Activated naive CD4-positive, alpha-beta T cell treated with anti-CD3 and anti-CD28 coated beads for 36 hours (primary cell): ENCODE measurements around the gene PGAM1. TPM values are rescaled to one million over a fixed set of nuclear protein-coding genes. Genes with fewer than 3 reads are reported as not detected.
"Not testable (repeated sequence)": the region's sequence is repeated elsewhere in the genome, so short reads cannot be mapped to it uniquely, and the experiment has no call there.

Source experiments
- CTCF ChIA-PET: fragments of 350-600 bp; sonication (Branson Sonifier 250); formaldehyde crosslinking; loops from one replicate; lab custom pipeline; 2021; ENCODE audit warnings: antibody characterized with exemption; lab: Charles Lee
- DNase-seq: peaks from one replicate; pipeline ENCODE4 v3.0.0-alpha.2; 2020
- H3K27ac Mint-ChIP-seq: one replicate; pipeline ENCODE4 v1.8.0; 2021; ENCODE audit warnings: mild to moderate bottlenecking, mixed read lengths
- H3K27me3 Mint-ChIP-seq: one replicate; pipeline ENCODE4 v1.8.0; 2021; ENCODE audit warnings: low read depth, mixed read lengths
- H3K36me3 Mint-ChIP-seq: one replicate; pipeline ENCODE4 v1.8.0; 2021; ENCODE audit warnings: low read depth, mixed read lengths
- H3K4me1 Mint-ChIP-seq: one replicate; pipeline ENCODE4 v1.8.0; 2021; ENCODE audit warnings: low read depth, mixed read lengths
- H3K4me3 Mint-ChIP-seq: one replicate; pipeline ENCODE4 v1.8.0; 2021; ENCODE audit warnings: mild to moderate bottlenecking, moderate library complexity, mixed read lengths
- H3K9me3 Mint-ChIP-seq: one replicate; pipeline ENCODE4 v1.8.0; 2021; ENCODE audit warnings: mixed read lengths
- intact Hi-C: fragments of 100-400 bp; cut with micrococcal nuclease; formaldehyde crosslinking; loops from one replicate; pipeline ENCODE4 v1.15.1; 2023
- total RNA-seq, 2 experiments: library from RNA; stranded (reverse); gene quantifications; one replicate each; pipeline ENCODE4 v1.2.3, GENCODE V29; 2021

Gene PGAM1
- total RNA-seq, 2 experiments from 2014 or later, result 1,371 to 1,393 TPM

DNA sequence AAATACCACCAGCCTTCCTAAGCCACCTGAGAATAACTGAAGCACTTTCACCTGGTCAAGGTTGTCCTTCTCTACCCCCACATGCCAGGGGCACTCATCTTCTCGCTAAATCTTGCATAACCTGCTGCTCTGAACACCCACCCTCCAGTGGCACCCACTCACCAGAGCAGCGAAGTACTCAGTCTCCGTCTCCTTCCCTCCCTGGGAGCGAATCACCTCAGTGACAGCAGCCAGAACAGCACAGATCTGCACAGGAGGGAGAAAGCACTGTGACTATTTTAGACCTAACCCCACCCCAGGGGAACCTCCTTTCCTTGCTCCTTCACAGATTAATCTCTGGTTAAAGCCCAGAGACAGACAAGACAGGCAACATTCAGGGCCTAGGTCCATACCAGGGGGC, 29.9 kb upstream of the PGAM1 start:
- H3K4me1 Mint-ChIP-seq, result peaks cover 11% of the 10 kb centered on the region
- intact Hi-C loops, result no loop called here
- no peaks in the 10 kb centered on the region for H3K9me3 Mint-ChIP-seq
- no peak overlapping the region for H3K4me3 Mint-ChIP-seq
- peaks cover 20% of the 10 kb centered on the region for H3K36me3 Mint-ChIP-seq
- no peaks in the 10 kb centered on the region for H3K27me3 Mint-ChIP-seq
- CTCF ChIA-PET, result no interaction called here
- H3K27ac Mint-ChIP-seq, result no peak overlapping the region
- DNase-seq, result no peak

DNA sequence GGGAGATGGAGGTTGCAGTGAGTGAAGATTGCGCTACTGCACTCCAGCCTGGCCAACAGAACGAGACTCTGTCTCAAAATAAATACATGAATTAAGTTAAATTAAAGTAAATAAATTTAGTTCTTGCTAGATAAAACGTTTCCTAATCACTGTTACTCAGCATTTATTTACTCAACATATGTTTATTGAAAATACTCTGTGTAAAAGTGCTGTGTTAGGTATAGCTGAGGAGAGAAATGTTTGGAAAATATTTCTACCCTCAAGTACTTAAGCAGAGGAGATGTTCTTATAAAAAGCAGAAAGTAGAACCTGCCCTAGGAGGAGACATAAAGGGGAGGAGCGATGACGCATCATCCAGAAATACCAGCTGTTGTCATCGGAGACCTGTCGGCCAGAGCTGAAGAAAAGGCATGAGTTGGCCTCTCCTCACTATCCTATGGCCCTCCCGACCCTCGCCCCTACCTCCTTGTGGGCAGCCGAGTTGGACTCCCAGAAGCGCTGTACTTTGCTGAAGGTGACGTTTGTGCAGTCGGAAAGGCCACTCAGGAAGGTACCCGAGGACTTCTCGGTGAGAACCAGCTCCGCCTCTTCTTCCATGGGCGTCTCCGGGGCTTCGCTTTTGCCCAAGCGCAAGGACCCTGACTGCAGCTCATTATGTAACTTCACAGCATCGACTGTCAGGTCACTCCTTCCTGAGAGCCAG, 26.0 kb upstream of the PGAM1 start:
- CTCF ChIA-PET, result interaction anchor here (0.5 to 5.4 kb wide), 7 partner anchors 8 to 189 kb away, joined by 3 to 29 read pairs (median 6); no protein-coding TSS in a partner anchor
- DNase-seq, result peak; percentile 51

DNA sequence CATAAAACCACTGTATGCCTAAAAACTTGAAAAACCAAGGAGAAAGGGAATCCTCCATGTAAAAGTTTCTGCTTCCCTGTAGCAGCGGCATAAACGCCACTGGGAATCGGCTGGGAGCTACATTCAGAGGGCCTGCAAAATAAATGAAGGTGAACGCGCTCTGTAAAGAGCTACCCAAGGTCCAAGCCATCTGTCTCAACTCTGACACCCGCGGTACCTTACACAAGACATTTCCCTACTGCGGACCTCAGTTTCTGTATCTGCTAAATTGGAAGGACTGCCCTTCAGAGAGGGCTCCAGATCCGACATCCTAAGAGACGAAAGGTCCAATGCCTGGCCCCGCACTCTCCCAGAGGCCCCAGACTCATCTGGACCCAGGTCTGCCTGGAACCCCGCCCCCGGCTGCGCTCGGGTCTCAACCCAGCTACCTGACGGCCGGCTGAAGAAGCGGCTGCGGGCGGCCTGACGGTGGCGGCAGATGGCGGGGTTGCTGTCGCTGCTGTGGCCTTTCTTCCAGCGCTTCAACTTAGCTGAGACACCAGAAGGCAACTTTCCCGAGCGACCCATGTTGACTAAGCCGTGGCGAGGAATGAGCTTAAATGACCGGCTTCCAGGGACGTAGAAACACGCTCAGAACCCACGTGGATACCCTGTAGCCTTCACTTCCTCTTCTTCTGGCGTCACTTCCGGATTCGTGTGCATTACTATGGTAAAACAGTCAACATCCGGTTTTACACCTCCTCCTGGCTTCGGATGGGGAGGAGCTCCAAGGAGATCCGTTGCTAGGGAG, 25.1 kb upstream of the PGAM1 start, which contains the start of gene RRP12:
TSS of gene RRP12 (minus strand) at position 676 of the 790 bp plus-strand sequence. CDS start at position 567, 109 bp downstream.
- CTCF ChIA-PET, result interaction anchor here (0.6 to 5.4 kb wide), 11 partner anchors 9 to 122 kb away, joined by 3 to 29 read pairs (median 4); no protein-coding TSS in a partner anchor
- intact Hi-C loops, result loop anchor here (1.0 to 5.0 kb wide), 8 partner anchors 13 to 336 kb away; partner anchors contain the start of genes ARHGAP19, EXOSC1, FRAT2 and MMS19
- Mint-ChIP-seq H3K27ac (peak within 1 kb of the TSS; percentile 83), H3K27me3 (no peaks in the 10 kb centered on the region), H3K4me3 (peak within 1 kb of the TSS; percentile 92), H3K36me3 (peaks cover 7% of the 10 kb centered on the region), H3K9me3 (no peaks in the 10 kb centered on the region), H3K4me1 (peaks cover 15% of the 10 kb centered on the region)
- peak; percentile 92 for DNase-seq

More for the DNA sequence above, 26.0 kb upstream of the PGAM1 start:
- H3K27ac Mint-ChIP-seq, result peak overlapping the region; percentile 83
- no peaks in the 10 kb centered on the region for H3K27me3 Mint-ChIP-seq
- peaks cover 10% of the 10 kb centered on the region for H3K36me3 Mint-ChIP-seq
- peak overlapping the region; percentile 92 for H3K4me3 Mint-ChIP-seq
- H3K9me3 Mint-ChIP-seq, result no peaks in the 10 kb centered on the region
- peaks cover 15% of the 10 kb centered on the region for H3K4me1 Mint-ChIP-seq
- intact Hi-C loops, result loop anchor here (2.0 to 5.0 kb wide), 2 partner anchors 328 to 337 kb away; partner anchors contain the start of gene ZFYVE27

DNA sequence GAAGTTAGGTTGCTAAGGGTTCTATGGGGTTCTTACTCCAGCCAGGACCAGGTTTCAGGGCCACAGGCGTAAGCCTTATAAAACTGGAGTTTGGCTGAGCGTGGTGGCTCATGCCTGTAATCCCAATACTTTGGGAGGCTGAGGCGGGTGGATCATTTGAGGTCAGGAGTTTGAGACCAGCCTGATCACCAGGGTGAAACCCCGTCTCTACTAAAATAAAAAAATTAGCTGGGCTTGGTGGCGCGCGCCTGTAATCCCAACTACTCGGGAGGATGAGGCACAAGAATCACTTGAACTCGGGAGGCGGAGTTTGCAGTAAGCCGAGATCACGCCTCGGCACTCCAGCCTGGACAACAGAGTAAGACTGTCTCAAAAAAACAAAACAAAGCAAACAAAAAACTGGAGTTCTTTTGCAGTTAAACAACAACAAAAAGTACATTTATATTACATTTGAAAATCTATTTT, 24.5 kb upstream of the PGAM1 start:
- peaks cover 15% of the 10 kb centered on the region for H3K4me1 Mint-ChIP-seq
- CTCF ChIA-PET, result interaction anchor here (0.6 to 5.4 kb wide), 11 partner anchors 9 to 123 kb away, joined by 3 to 29 read pairs (median 4); no protein-coding TSS in a partner anchor

DNA sequence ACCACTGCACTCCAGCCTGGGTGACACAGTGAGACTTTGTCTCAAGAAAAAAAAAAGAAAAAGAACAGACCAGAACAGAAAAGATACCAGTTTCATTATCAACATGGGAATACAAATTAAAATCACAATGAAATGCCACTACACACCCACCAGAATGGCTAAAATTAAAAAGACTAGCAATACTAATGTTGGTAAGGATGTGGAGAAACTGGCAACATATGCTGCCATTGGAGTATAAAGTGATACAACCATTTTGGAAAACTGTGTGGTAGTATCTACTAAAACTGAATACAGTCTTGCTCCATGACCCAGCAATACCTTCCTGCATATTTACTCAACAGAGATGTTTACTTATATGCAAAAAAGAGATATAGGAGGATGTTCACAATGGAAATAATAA, 21.9 kb upstream of the PGAM1 start:
- CTCF ChIA-PET, result interaction anchor here (0.6 to 8.0 kb wide), 6 partner anchors 10 to 54 kb away, joined by 3 to 90 read pairs (median 4); partner anchors contain the start of gene PGAM1
- Mint-ChIP-seq H3K4me1 (peaks cover 22% of the 10 kb centered on the region), H3K36me3 (no peaks in the 10 kb centered on the region), H3K27ac (no peak overlapping the region), H3K4me3 (no peak overlapping the region), H3K9me3 (no peaks in the 10 kb centered on the region), H3K27me3 (no peaks in the 10 kb centered on the region)
- no peak for DNase-seq
- intact Hi-C loops, result loop anchor here (5.0 kb wide), 1 partner anchor 332 kb away; no protein-coding TSS in a partner anchor

More for the DNA sequence above, 24.5 kb upstream of the PGAM1 start:
- H3K27ac Mint-ChIP-seq, result peak overlapping the region; percentile 83
- peak overlapping the region; percentile 92 for H3K4me3 Mint-ChIP-seq
- no peaks in the 10 kb centered on the region for H3K27me3 Mint-ChIP-seq
- intact Hi-C loops, result loop anchor here (1.0 to 5.0 kb wide), 8 partner anchors 13 to 335 kb away; partner anchors contain the start of genes ARHGAP19, EXOSC1, FRAT2 and MMS19
- no peak for DNase-seq
- H3K36me3 Mint-ChIP-seq, result peaks cover 2% of the 10 kb centered on the region
- no peaks in the 10 kb centered on the region for H3K9me3 Mint-ChIP-seq

DNA sequence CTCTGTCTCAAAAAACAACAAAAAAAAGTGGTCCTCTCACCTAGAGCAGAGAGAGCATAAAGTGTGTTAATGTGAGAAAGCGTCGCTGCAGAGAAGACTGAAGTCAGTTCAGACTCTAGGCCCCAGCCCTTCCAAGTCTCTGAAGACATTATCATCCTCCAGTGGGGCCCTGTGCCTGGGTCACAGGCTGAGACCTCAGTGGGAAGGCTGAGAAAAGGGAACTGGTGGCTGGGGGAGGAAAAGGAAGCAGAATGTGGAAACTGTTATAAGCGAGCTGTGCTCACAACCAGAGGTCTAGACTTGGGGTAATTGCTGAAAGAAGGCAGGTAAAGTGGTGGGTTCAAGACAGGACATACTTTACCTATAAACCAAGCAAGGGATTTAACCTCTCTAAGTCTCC, 19.9 kb upstream of the PGAM1 start:
- Mint-ChIP-seq H3K27ac (no peak overlapping the region), H3K9me3 (no peaks in the 10 kb centered on the region), H3K27me3 (no peaks in the 10 kb centered on the region), H3K36me3 (no peaks in the 10 kb centered on the region), H3K4me1 (peaks cover 13% of the 10 kb centered on the region), H3K4me3 (no peak overlapping the region)
- intact Hi-C loops, result loop anchor here (2.0 kb wide), 1 partner anchor 137 kb away; no protein-coding TSS in a partner anchor
- CTCF ChIA-PET, result interaction anchor here (1.0 to 8.0 kb wide), 9 partner anchors 17 to 148 kb away, joined by 3 to 90 read pairs (median 6); partner anchors contain the start of gene PGAM1
- no peak for DNase-seq

DNA sequence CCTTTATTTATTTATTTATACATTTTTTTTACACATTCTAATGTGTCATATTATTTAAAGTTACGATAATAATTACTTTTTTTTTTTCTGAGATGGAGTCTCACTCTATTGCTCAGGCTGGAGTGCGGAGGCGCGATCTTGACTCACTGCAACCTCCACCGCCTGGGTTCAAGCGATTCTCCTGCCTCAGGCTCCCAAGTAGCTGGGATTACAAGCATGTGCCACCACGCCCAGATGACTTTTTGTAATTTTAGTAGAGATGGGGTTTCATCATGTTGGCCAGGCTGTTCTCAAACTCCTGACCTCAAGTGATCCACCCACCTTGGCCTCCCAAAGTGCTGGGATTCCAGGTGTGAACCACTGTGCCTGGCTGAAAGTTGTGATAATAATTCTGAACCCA, 19.5 kb upstream of the PGAM1 start:
- not testable (repeated sequence) for H3K27ac Mint-ChIP-seq, H3K4me1 Mint-ChIP-seq, H3K36me3 Mint-ChIP-seq, H3K4me3 Mint-ChIP-seq, H3K9me3 Mint-ChIP-seq, H3K27me3 Mint-ChIP-seq, DNase-seq
- intact Hi-C loops, result loop anchor here (2.0 kb wide), 1 partner anchor 136 kb away; no protein-coding TSS in a partner anchor
- CTCF ChIA-PET, result interaction anchor here (0.6 to 8.0 kb wide), 13 partner anchors 16 to 148 kb away, joined by 3 to 90 read pairs (median 6); partner anchors contain the start of gene PGAM1

DNA sequence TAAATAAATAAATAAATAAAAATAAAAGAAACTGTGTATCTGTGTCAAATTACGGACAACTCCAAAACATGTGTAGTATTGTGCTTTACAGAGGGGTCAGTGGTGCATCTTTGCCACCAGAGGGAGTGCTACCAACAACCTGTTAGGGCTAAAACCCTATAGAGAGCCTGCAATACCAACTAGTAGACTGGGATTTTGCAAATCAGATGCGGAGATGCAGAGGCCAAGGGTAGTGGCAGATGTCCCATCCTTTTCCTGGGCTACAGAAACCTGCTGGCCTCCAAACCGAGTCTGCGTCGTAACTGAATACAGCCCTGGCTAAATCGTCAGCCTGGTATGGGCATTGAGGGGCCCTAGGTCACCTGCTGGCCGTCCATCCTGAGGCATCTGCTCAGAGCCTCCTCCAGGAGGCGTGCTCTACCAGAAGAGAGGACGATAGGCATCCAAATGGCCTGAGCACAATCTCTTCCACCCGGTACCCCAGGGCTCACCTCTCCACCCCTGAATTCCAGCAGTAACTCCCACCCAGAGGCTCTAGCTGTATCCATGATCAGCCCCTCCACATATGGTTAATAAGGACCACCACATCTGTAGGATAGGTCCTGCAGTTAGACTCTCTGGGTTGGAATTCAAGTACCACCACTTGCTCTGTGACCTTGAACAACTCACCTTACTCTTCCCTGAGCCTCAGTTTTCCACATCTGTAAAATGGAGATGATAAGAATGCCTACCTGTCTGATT, 18.6 kb upstream of the PGAM1 start:
- Mint-ChIP-seq H3K27me3 (no peaks in the 10 kb centered on the region), H3K9me3 (no peaks in the 10 kb centered on the region), H3K4me1 (peaks cover 10% of the 10 kb centered on the region), H3K36me3 (no peaks in the 10 kb centered on the region), H3K4me3 (no peak overlapping the region), H3K27ac (peak overlapping the region; percentile 25)
- DNase-seq, result peak; percentile 75
- CTCF ChIA-PET, result interaction anchor here (0.6 to 8.0 kb wide), 24 partner anchors 9 to 344 kb away, joined by 3 to 90 read pairs (median 6); partner anchors contain the start of gene PGAM1
- intact Hi-C loops, result loop anchor here (1.0 to 2.0 kb wide), 5 partner anchors 21 to 146 kb away; partner anchors contain the start of genes EXOSC1 and ZDHHC16

DNA sequence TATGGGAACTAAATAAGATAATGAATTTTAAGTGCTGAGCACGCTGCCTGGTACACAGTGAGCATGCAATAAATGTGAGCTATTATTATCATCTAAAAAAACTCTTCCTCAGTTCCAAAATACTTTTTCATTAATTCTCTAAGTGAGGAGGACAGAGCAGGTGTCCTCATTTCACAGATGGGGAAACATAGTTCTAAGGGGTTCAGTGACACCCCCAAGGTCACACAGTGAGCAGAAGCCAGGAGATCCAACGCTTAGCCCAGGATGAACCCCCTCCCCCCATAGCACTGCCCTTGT, 18.1 kb upstream of the PGAM1 start:
- peaks cover 15% of the 10 kb centered on the region for H3K4me1 Mint-ChIP-seq
- intact Hi-C loops, result loop anchor here (1.0 to 2.0 kb wide), 5 partner anchors 20 to 145 kb away; partner anchors contain the start of genes EXOSC1 and ZDHHC16
- H3K27ac Mint-ChIP-seq, result no peak overlapping the region
- H3K27me3 Mint-ChIP-seq, result no peaks in the 10 kb centered on the region
- no peaks in the 10 kb centered on the region for H3K9me3 Mint-ChIP-seq
- no peaks in the 10 kb centered on the region for H3K36me3 Mint-ChIP-seq
- H3K4me3 Mint-ChIP-seq, result no peak overlapping the region
- DNase-seq, result no peak
- CTCF ChIA-PET, result interaction anchor here (0.6 to 8.0 kb wide), 19 partner anchors 8 to 344 kb away, joined by 3 to 90 read pairs (median 4); partner anchors contain the start of gene PGAM1

DNA sequence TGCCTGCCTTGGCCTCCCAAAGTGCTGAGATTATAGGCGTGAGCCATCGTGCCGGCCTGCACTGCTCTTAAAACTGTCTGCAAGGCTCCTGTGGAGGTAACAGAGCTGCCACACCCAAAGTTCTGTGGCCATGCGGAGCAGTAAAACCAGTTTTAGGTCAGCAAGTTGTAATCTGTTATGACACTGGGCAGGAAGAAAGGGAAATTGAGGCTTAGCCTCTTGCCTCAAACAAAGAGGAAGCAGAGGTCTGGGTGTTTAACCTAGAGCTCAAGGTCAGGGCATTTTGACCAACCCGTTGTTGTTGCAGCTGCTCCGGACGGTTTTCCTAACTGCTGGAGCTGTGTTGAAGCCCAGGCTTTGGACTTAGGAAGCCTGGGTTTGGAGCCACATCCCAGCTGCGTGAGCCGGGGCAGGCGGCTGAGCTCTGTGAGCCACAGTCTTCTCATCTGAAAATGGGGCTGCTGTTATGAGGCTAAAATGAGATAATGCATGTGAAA, 17.4 kb upstream of the PGAM1 start:
- H3K27ac Mint-ChIP-seq, result no peak overlapping the region
- CTCF ChIA-PET, result interaction anchor here (1.0 to 8.0 kb wide), 15 partner anchors 8 to 236 kb away, joined by 3 to 90 read pairs (median 5); partner anchors contain the start of gene PGAM1
- intact Hi-C loops, result no loop called here
- no peaks in the 10 kb centered on the region for H3K27me3 Mint-ChIP-seq
- DNase-seq, result no peak
- no peaks in the 10 kb centered on the region for H3K36me3 Mint-ChIP-seq
- peaks cover 19% of the 10 kb centered on the region for H3K4me1 Mint-ChIP-seq
- no peaks in the 10 kb centered on the region for H3K9me3 Mint-ChIP-seq
- H3K4me3 Mint-ChIP-seq, result no peak overlapping the region

DNA sequence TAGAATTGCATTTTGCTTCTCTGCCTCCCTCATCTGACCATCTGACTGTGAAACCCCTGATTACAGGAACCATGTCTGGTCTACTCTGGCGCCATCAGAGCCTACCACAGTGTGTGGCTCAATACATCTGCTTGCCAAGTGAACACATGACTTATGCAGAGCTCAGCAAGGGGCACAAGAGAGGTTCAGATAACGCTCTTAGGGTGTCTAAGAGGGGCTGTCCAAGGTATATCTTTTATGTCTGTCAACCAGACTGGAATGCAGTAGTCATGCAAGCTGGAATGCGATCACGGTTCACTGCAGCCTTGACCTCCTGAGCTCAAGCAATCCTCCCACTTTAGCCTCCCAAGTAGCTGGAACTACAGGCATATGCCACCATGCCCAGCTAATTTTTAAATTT, 14.6 kb upstream of the PGAM1 start:
- no peak for DNase-seq
- H3K9me3 Mint-ChIP-seq, result no peaks in the 10 kb centered on the region
- no peak overlapping the region for H3K4me3 Mint-ChIP-seq
- H3K27me3 Mint-ChIP-seq, result no peaks in the 10 kb centered on the region
- intact Hi-C loops, result loop anchor here (10.0 kb wide), 2 partner anchors 577 to 723 kb away; partner anchors contain the start of genes LCOR and R3HCC1L
- H3K36me3 Mint-ChIP-seq, result peaks cover 1% of the 10 kb centered on the region
- H3K27ac Mint-ChIP-seq, result no peak overlapping the region
- CTCF ChIA-PET, result interaction anchor here (0.6 to 8.0 kb wide), 6 partner anchors 10 to 83 kb away, joined by 3 to 90 read pairs (median 4); partner anchors contain the start of genes PGAM1 and RRP12
- peaks cover 45% of the 10 kb centered on the region for H3K4me1 Mint-ChIP-seq
